HG03097 (cell line): ENCODE results near the gene ZNF622.
A peak's percentile ranks its signal among the peaks of the same experiment; 100 is the strongest.

ENCODE experiments used
- ATAC-seq: cut with Tn5 transposase; IDR thresholded peaks from one replicate; pipeline ENCODE4 v1.9.1; 2021; ENCODE audit not compliant: unreplicated experiment, low FRiP score

Gene ZNF622

GRCh38 chr5:16465544-16466432 lies at the start of gene ZNF622:
ZNF622 (minus strand) TSS chr5:16465800; CDS start chr5:16465665, 135 bp downstream.
- peak; percentile 79 for ATAC-seq

DNA sequence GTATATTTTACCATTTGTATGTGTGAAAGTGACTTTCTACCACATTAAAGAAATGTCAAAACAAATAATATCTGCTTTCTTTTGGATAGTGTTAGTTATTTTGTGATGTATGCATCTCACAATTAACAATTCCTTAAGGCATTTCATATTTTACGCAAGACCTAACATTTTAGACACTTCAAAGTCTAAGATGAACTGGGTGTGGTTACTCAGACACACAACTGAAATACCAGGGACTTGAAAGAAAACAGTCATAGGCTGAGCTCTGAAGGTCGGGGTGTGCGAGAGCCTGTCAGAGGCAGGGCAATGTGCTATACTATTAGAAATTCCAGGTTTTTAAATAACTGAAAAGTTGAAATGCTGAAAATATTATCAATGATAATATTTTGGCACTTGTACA lies 44.5 kb upstream of the ZNF622 start:
- ATAC-seq, result no peak

- no peak for ATAC-seq
Measured at GRCh38 chr5:16508730-16509531, 43.3 kb upstream of the ZNF622 start.

DNA sequence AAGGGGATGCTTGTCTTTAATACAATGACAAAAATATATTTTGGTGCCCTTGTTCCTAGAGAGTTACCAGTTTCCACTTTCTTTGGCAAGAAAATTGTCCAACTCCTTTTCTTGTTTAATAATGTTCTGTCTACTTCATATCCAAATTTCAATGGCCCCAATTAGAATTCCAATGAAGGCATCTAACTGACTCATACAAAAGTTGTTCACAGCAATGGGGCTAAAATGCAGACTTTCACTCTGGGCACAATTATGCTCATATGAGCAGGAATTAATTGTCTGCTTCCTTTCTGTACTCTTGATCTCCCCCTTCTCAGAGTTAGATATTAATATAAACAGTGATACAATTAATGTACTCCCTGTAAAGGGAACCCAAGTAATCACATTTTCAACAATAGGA lies 42.1 kb upstream of the ZNF622 start:
- ATAC-seq, result no peak

GRCh38 chr5:16505904-16506303 lies 40.3 kb upstream of the ZNF622 start:
- no peak for ATAC-seq

- ATAC-seq, result no peak
Measured at GRCh38 chr5:16505140-16505891, 39.7 kb upstream of the ZNF622 start.

DNA sequence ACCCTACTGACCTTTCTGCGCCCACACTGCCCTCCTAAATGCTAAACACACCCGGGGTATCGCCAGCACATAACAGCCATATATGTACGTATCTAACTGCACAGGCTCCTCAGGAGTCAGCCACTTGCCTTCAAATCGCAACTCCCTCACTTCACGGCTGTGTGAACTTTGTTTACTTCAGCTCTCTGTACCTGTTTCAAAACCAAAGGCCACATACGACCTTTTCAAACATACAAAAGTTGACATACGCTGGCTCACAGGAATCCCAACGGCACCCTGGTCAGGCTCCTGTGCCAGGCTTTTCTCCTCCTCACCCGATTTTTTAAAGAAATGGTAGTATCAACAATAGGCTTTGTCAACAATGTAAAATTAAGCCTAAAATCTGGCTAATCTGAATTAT lies 39.0 kb upstream of the ZNF622 start:
- no peak for ATAC-seq

GRCh38 chr5:16502866-16503265 lies 37.3 kb upstream of the ZNF622 start:
- no peak for ATAC-seq

GRCh38 chr5:16500024-16500423 lies 34.4 kb upstream of the ZNF622 start:
- ATAC-seq, result no peak

GRCh38 chr5:16497546-16497945 lies 31.9 kb upstream of the ZNF622 start:
- no peak for ATAC-seq

DNA sequence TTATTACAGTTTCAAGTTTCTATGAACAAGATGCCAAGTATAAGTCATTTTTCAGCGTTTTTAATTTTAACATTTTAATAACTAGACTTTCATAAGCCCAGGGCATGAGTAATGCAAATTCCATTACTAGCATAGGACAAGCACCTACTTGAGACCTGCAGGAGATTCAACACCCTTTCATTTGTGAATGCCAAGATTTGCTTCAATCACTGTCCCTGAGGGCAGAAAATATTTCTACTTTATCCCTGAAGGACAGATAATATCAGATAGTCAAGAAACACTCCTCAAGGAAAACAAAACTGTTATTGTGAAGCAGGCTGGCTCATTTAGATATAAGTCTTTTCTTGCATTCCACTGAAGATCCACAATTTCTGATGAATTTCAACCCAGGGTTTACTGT lies 27.7 kb upstream of the ZNF622 start:
- ATAC-seq, result no peak

DNA sequence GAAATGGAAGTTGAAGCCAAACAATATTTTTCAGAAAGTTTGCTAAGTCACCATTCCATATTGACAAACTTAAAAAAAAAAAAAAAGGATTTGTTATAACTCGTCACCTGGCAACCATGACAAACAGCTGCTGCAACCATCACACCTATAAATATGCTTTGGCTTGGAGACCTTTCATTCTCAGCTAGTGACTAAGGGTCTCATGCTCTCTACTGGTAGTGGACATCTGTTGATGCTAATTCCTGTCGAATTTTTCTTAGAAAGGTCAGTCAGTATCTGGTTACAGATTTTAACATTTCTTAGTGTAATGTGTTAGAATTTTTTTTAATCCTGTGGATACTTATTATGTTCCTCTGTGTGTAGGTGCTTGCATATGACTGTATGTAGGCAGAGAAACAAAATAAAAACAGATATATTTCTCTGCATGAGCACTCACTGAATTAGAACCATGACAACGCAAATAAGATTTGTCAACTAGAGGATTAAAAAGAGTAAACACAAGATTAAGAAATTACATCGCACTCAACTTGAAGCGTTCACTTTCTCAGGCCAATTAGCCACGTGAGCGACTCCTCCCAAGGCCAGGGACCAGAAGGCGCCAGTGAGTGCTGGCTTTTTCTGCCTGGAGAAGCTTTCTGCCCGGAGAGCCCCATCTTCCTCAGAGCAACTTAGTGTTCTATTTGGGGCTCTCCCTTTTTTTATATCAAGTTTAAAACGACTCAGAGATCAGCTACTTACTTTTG lies 27.0 kb upstream of the ZNF622 start:
- no peak for ATAC-seq

DNA sequence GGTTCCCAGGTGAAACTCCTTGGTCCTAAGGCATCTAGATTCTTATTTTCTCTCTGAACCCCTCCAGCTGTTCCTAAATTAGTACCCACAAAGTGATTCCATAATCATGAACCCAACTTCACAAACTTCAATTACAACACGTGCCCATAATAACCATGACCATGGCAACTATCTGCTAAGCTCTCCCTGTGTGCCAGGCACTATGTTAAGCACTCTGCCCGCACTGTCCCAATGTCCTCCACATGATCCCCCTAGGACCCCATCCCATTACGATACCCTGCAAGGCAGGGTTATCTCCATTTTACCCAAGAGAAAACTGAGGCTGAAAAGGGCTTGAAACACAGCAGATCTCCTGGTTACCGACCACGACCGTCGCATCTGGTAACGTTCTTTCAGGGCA lies 25.3 kb upstream of the ZNF622 start:
- ATAC-seq, result no peak

DNA sequence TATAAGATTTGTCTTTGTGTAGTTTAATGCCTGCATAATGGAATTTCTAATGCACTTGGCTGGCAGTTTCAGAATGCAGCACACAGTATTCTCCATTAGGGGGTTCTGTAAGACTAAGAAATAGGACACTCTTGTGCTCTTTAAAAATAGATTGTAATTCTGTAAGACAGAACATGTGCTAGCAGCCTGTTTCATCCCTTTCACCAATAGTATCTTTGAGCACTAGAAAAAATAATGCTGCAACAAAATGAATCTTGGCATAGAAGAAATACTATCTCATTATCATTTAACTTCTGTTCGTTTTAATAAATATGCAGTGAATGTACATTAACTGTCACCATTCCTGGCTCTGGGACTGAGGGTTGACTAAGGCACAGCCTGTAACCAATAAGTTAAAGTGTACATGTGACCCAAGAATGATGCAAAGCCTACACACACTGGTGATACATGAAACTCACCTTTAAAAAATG lies 23.8 kb upstream of the ZNF622 start:
- peak; percentile 65 for ATAC-seq

GRCh38 chr5:16487456-16487855 lies 21.9 kb upstream of the ZNF622 start:
- ATAC-seq, result no peak

DNA sequence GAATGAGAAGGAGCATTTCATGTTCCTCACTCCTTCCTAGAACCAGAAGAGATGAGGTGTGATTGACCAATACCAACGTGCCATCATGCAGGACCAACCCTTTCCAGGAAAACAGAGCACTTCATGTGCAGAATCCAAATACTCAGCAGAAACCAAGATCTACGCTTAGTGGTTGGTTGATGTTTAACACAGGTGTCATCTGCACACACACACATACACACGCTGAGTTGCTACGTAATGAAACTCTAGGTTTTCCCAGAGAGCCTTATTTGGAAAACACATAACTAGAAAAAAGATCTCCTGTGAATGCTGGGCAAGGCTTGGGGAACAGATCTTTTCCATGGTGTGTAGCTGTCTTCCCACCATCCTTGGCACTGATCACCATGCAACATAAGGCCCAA lies 21.1 kb upstream of the ZNF622 start:
- no peak for ATAC-seq

- ATAC-seq, result no peak
Measured at GRCh38 chr5:16485656-16486055, 20.1 kb upstream of the ZNF622 start.

GRCh38 chr5:16484081-16484480 lies 18.5 kb upstream of the ZNF622 start:
- ATAC-seq, result no peak

DNA sequence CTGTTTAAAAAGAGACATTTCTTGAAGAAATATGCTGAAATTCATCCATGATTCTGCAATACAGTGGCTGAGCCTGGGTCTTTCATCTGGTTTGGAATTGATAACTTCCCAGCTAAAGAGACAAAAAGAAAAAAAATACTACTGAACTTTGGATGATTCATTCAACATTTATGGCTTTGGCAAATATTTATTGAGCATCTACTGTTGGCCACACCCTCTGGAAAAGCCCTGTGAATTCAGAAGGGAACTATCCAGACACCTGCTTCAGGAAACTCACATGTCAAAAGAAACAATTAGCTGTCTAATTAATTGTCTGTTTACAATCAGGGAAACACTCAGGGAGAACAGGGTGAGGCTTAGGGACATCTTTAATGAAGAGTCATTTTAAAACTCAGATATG lies 17.8 kb upstream of the ZNF622 start:
- ATAC-seq, result no peak

DNA sequence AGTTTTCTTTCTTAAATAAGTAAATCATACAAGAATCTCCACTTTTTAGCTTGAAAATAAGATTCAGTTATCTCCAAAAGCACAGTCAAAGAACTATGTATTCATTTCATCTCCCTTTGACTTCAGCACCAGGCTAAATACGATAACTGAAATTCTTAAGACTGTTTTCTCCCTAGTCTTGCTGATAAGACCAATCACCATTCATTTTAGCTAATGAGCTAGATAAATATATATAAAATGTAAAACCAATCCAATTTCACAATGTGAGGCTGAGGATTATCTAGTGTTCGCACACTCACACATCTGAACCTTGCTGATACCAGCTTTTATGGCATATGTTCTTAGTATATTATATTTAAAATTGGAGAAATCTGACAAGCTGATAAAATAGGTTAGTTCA lies 17.3 kb upstream of the ZNF622 start:
- no peak for ATAC-seq
